ENCODE data around the gene SNX25.

DNA sequence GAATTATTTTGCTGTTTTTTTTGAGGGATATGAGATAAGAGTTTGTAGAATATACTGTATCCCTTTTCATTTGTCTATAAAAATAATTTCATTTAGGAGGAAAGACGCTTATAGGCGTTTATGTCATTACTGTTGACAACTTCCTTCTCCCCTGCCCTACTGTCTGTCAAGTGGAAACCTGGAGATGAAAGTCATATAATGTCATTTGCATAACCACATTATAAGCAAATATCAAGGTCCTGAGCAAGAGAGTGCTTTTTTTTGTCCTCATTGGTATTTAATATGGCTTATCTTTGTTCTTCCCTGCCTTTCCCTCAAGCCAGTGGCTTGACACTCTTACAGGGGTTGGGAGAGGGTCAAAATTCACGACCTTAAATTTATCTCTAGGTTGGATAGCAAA is 130.5 kb downstream of the SNX25 start:
- TF ChIP-seq YY1 (IDR thresholded peaks at IDR 0.05; ENCODE audit: insufficient read depth, insufficient read length) (no peak), ZNF274 (IDR thresholded peaks at IDR 0.05; ENCODE audit: low read depth, low read length) (no peak), SUZ12 (IDR thresholded peaks at IDR 0.05; ENCODE audit: extremely low read depth, insufficient read depth, insufficient read length) (no peak)

All from NT2/D1 (cell line).